GM18505 (cell line): Measurements from ENCODE around the gene CFAP46.
"Not testable (repeated sequence)": the region's sequence is repeated elsewhere in the genome, so short reads cannot be mapped to it uniquely, and the experiment has no call there.

Experiments
- ATAC-seq: cut with Tn5 transposase; IDR thresholded peaks from one replicate; pipeline ENCODE4 v1.9.1; 2021; ENCODE audit not compliant: unreplicated experiment
- POLR2A ChIP-seq: IDR thresholded peaks from 4 replicates; pipeline ENCODE4 v1.6.1; 2011; ENCODE audit warnings: borderline replicate concordance; ENCODE audit not compliant: insufficient read depth, insufficient read length; ENCODE audit errors: extremely low read depth

CFAP46 gene

GRCh38 chr10:132779549-132780294, 162.6 kb downstream of the CFAP46 start:
- no peak for ATAC-seq
- no peak for TF ChIP-seq POLR2A

GRCh38 chr10:132777441-132777840, 164.9 kb downstream of the CFAP46 start:
- ATAC-seq, result no peak
- no peak for TF ChIP-seq POLR2A

- ATAC-seq, result no peak
- no peak for TF ChIP-seq POLR2A
These were observed 165.5 kb downstream of the CFAP46 start for GRCh38 chr10:132776821-132777220.

- no peak for ATAC-seq
- no peak for TF ChIP-seq POLR2A
These were observed 166.2 kb downstream of the CFAP46 start for GRCh38 chr10:132776186-132776585.

GRCh38 chr10:132774902-132775863, 167.2 kb downstream of the CFAP46 start:
- no peak for TF ChIP-seq POLR2A
- ATAC-seq, result no peak

DNA sequence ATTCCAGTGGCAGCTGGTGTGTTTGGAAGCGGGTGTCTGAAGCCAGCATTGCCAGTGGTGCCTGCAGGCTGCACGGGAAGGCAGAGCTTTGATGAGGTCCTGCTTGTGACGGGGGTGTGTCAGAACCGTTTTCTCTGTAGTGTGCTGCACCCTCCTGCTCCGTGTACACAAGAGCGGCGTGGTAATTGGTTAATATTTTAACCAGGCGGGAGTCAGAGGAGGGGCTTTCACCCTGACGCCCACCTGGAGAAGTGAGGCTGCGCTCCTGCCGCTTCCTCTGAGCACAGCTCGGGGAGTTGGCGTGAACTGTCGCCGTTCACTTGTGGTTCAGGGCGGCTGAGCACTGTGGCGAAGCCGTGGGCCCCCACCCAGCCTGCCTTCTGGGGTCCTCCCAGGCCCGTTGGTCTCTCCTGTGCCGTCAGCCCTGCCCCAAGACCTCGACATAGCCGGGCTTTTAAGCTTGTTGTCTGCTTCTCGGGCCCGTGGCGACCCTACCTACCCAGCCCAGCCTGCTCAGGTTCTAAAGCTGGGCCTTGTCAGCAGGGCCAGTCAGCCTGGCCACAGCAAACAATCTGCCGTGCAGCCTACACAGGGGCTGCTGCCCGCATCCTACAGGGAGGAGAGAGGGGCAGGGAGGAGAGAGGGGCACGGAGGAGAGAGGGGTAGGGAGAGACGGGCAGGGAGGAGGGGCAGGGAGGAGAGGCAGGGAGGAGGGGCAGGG, 168.0 kb downstream of the CFAP46 start:
- TF ChIP-seq POLR2A, result no peak
- ATAC-seq, result no peak

- not testable (repeated sequence) for ATAC-seq
These were observed 169.6 kb downstream of the CFAP46 start for GRCh38 chr10:132772816-132773215.

GRCh38 chr10:132770061-132771021, 172.0 kb downstream of the CFAP46 start:
- ATAC-seq, result no peak
- no peak for TF ChIP-seq POLR2A

DNA sequence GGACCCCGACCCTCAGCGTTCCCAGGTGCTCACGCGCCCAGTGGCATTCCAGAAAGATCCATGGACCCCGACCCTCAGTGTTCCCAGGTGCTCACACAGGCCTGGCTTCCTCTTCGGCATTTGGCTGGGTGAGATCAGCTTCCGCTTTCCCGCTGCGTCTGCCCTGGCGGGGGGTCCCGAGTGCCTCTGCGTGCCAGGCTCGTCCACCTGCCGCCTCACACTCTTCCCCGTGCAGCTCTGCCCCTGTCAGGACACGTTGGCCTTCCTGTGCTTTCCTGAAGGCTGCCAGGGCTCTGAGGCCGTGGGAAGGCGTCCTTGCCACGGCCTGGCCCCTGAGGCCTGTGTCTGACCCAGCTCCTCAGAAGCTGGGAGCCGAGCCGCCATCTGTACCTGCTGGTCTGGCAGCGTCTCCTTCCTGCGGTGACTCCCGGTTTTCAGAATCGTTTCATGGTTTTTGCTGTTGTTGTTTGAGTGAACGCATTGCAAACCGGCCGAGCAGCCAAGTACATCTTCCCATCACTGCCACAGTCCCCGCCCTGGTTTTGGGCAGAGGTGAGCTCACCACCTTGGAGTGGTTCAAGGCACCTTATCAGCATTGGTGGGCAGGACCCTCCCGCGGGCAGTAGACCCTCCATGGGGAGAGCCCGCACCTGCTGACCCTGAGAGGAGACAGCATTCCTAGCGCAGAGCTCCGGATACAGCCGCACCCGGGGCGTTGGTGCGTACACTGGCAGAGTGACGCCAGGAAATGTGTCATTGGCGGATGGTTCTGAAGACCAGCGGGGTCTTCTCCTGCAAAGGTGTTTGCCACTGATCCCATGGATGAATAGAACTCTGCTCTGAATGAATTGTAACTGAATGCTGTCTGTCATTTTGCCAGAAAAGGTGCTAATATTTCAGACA, 173.8 kb downstream of the CFAP46 start:
- no peak for ATAC-seq
- TF ChIP-seq POLR2A, result no peak

DNA sequence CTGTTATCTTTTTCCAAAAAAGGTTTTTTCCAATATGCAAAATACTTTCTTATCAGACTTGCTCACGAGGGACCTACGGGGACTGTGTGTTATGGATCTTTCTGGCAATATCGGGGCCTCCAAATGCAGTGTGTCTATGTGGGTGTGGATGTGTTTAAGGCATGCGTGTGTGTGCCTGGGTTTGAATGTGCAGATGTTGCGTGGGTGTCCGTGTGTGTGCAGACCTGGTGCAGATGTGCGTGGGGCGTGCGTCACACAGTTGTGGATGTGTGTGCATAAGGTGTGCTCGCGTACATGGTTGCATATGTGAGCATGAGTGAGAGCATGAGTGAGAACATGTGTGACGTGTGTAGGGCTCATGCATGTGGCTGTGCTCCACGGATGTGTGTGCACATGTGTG, 176.1 kb downstream of the CFAP46 start:
- TF ChIP-seq POLR2A, result no peak
- ATAC-seq, result no peak

DNA sequence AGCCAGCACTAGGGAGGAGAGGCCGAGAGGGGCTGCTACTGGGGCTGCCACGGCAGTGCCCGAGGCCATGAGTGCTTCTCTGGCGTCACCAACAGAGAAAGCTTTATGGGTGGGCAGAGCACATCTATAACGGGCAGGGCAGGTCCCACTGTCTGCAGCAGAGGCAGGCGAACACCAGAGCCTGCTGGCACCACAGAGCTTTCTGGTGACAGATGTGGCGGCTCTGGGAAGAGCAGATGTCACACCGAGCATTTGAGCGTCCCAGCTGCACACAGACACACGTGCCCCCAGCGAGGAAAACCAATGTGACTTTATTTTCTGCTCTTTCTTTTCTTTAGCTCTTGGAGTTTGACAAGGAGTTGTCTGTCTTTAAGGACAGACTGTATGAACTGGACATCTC, 176.9 kb downstream of the CFAP46 start:
- TF ChIP-seq POLR2A, result no peak
- ATAC-seq, result no peak
